NCI-H2171 (cell line): ENCODE measurements around the gene GABBR1.

Source experiments
- DNase-seq: peaks from one replicate; lab custom pipeline; 2025; lab: John Stamatoyannopoulos, UW

GABBR1 gene

GRCh38 chr6:29620630-29621029 lies 12.4 kb downstream of the GABBR1 start:
- no peak for DNase-seq

GRCh38 chr6:29619578-29620160 lies 13.3 kb downstream of the GABBR1 start:
- DNase-seq: no peak

DNA sequence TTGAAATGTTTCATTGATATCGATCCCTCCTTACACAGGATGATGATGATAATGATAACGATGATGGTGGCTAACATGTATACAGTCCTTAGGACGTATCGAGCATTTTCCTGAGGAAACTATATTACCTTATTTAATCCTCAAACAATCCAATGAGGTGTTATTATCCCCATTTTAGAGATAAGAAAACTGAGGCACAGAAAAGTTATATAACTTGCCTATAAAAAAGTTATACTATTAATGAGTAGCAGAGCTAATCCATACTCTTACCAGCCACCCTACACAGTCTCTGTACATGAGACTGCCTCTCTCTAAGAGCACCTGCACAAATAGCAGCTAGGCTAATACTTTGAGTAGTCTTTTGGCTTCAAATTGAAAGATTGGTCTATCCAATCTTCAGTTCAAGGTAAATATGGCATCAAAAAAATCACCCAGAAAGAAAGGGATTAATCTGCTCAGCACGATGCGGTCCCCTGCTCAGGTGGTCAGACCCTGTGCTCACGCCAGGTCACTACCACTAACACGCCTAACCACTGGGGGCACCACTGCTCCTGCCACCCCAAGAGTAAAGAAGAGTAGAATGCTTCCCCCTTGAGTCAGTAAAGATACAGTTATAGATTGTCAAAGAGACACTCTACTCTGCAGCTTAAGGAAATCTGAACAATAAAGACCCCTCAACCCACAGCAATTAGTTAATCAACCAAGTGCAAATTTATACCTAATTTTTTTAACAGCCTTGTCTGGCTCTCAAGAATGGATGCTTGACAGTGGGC lies 15.0 kb downstream of the GABBR1 start:
- no peak for DNase-seq

DNA sequence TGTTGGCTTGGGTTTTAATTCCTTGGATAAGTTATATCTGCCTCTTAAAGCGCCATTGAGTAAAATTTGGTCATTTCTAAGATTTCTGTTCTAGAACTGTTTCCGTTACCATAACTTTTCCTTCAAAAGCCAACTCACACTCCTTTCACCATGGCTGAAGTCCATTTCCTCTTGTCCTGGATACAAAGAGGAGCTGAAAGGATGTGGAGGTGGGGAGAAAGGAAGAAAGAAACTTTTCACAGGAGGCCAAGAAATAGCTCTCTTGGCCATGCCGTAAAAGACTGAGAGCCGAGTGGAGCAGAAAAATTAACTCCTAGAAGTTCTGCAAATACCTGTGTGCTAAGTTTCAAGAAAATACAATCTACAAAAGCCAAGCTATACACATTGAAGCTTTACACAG lies 21.6 kb downstream of the GABBR1 start:
- no peak for DNase-seq

DNA sequence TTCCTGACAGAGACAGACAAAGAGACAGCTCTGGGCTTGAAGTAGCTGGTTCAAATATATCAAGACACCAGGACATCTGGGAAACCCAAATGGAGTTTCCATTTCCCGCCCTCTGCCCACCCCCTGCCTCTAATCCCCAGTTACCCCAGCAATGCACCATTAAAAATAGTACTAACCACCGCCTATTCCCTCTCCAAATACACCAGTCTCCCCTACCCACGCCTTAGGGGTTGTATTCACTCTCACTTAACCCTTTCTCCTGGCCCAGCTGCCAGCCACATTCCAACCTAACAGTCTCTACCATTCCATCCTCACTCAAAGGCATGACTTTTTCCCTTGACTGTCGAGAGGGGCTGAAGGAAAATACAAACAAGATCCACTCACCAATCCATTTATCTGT lies 22.4 kb downstream of the GABBR1 start:
- no peak for DNase-seq

- no peak for DNase-seq
These were observed 24.9 kb downstream of the GABBR1 start for GRCh38 chr6:29608131-29608530.

- DNase-seq: no peak
These were observed 29.1 kb downstream of the GABBR1 start for GRCh38 chr6:29603930-29604329.

DNA sequence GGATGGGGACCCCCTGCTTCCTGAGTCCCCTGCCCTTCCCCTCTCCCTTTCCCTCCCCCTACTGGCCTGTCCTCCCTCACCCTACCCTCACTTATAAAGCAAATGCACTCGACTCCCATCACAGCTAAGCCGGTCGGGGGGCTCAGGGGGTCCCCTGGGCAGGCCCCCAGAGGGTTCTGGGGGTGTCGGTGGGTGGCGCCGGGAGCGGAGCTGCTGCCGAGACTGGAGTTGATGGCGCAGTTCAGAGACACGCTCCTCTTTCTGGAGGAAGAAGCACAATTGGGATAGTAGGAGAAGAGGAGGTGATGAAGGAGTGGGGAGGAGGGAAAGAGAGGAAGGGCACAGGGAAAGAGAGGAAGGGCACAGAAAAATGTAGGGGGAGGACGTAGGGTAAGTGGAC lies 29.5 kb downstream of the GABBR1 start:
- DNase-seq: no peak

DNA sequence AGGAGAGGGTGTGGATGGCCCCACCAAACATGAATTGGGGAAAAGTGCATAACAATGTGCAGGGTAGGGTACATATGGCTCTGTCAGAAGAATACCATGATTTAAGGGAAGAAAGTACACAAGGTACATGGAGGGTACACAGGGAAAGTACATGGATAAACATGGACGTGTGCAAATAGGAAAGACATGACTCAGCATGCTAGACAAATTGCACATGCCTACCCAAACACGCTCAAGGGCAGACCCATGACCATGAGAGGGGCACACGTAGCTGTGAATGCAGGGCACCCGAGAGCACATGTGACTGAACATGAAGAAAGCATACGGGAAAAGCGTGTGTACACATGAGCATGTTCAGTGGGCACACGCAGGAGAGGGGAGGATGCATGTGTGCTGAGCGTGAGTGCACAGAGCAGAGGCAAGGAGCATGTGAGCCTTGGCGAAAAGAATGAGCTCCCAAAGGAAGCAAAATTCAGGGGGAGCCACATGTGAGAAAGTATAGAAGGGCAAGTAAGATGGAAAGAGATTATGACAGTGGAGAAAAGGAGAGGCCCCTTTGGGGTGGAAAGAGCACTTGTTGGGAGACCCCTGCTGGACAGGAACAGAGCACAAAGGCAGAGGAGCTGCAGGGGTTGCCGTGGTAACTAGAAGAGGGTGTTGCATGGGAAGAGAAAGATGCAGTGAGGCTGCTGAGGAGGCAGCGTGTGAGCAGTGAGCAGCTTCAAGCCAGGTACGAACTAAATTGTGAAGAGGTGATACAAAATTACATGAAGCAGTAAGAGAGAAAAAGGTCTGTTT lies 30.2 kb downstream of the GABBR1 start:
- DNase-seq: no peak

DNA sequence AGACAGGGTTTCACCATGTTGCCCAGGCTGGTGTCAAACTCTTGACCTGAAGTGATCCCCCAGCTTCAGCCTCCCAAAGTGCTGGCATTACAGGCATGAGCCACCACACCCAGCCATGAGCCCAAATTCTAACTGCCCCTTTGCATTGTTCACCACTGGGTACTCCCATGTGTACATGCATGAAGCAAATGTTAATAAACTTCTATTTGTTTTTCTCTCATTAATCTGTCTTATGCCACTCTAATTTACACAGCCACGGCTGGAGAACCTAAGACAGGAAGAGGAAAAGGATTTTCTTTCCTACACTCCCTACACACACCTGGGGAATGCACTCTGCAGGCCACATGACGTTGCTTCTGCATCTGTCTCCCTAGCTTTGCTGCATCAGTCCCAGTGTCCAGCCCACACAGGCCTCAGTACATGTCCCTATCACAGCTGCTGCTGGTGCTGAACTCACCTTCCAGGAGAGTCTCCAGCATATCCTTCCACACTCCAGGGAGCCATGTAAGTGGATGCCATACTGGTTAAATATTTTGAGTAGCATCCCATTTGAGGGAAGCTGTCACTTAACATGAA lies 34.7 kb downstream of the GABBR1 start:
- no peak for DNase-seq

GRCh38 chr6:29597184-29597583 lies 35.8 kb downstream of the GABBR1 start:
- DNase-seq: no peak

GRCh38 chr6:29596381-29596900 lies 36.5 kb downstream of the GABBR1 start:
- DNase-seq: no peak

DNA sequence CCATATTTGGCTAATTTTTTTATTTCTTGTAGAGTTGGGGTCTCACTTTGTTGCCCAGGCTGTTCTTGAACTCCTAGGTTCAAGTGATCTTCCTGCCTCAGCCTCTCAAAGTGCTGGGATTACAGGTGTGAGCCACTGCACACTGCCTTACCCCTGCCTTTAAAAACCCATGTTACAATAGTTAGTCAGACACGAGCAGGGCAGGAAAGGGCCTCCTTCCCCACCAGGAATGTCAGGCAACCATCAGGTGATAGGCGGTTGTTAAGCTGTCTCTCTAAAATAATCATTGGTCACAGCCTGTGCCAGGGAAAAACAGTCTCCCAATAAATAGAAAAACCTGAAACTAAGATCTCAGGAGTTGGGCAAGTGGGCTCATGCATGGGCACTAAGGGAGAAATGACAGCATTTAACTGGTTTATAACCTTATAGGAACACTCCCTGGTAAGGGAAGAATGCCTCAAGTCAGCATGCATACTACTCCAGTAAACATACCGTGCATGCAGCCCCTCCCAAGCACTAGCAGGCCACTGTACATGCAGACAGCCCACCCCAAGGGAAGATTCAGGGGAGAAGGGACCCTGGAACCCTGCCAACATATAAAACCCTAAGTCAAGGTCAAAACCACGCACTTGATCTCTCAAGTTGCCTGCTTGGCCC lies 39.7 kb downstream of the GABBR1 start:
- no peak for DNase-seq

DNA sequence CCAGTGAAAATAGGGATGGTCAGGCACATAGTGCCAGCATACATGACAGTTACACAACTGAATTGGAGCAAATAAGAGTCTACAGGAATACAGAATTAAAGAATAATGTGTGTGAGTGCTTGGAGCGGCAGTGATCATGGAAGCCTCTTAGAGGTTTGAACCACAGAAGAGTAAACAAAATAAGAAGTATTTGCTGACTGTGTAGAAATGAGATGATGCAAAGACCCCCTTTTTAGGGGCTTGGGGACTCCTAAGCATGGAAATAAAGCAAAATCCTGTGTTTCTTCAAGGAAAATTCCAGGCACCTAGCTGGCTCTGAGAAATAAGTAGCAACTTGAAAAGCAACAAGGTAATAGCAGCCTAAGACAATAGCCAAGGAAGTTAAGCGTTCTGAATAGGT lies 41.3 kb downstream of the GABBR1 start:
- DNase-seq: no peak

DNA sequence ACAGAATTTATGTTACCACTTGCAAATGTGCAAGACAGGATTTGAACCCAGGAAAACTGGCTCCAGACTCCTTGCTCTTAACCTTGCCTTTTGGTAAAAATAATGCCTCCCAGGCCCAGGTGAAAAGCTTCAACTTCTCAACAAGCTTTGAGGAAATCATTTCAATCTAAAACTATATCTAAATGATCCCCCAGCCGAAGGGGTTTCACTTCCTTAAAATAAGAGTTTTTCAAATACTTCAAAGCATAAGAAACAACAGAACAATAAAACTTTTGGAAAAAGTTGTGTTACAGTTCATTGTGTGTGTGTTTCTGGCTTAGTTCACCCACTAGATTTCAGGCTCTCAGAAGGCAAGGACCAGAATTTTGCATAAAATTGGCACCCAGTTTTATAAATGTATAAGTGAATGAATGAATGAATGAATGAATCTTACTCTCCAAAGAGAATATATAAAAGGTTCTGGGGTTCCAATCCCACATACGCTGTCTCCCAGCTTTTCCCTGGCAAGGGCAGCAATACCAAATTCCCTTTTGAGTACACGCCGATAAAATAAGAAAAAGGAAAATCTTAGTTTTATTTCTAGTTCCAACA lies 42.7 kb downstream of the GABBR1 start:
- no peak for DNase-seq

DNA sequence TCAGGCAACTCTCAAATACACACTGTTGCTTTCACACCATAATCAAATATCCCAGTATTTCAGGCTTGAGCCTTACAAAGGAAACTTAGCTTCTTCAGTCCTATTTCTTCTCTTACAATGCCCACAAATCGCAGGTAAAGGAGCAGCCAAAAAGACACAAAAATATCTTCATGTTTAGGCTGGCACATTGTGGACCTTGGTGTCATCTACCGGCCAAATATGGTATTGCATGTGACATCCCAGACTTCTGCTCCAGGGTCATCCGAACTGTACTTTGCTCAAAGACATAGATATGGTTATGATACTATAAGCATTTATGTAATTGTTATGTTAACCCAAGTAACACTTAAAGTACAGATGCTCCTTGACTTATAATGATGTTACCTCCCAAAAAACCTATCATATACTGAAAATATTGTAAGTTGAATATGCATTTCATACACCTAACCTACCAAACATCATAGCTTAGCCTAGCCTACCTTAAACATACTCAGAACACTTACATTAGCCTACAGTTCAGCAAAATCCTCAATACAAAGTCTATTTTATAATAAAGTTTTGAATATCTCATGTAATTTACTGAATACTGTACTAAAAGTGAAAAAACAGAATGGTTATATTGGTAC lies 43.4 kb downstream of the GABBR1 start:
- DNase-seq: no peak

DNA sequence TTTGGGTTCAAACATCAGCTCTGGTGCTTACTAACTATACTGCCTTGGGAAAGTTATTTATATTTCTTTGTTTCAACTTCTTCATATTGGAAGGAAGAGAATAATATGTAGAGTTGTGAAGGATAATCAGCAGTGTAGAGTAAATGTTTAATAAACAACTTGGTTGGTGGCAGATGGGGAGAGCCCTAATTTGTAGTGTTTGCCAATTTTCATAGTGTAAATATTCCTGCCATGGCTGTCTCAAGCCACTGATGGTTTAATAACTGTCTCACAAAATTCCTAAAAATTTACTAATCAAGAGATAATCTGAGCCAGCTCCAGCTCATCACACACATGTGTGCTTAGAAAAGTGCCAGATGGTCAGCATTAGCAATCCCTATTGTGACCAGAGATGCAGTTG lies 48.2 kb downstream of the GABBR1 start, which contains the start of gene OR2H2:
Gene OR2H2 (plus strand): TSS at position 301 of the 400 bp plus-strand sequence. CDS start 2,824 bp downstream, outside the sequence.
- no peak for DNase-seq

DNA sequence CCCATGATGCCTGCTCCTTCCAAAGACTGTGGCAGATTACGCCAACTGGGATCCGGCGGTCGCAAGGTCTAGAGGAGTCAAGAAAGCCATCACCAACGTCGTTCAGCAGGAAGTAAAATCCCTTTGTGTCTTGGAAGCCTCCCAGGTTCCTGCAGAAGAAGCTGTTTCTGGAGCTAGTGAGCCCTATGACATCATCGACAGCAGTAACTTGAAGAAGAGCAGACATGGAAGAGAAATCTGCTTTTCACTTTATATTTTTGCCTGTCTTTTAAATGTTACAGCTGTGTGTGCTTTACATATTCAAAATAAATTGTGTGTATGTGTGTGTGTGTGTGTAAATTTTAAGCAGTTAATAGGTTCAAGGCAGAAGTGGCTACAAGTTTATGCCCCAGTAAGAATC lies 55.4 kb downstream of the GABBR1 start:
- DNase-seq: no peak

DNA sequence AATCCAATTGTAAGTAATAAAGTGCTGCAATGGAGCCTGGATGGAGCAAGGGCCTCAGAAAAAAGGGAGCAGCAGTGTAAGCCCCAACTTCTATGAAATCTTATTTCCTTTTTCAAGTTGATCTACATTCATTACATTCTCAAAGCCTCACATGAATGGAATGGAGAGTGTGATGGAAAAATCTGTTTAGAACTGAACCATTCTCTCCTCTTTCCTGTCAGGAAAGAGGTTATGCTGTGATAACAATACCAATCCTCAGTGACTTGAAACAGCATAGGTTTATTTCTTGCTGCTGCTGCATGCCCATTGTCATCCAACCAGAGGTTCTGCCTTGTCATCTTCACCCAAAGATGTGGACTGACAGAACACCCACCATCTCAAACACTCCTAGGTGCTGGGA lies 56.9 kb downstream of the GABBR1 start:
- no peak for DNase-seq

- no peak for DNase-seq
These were observed 65.0 kb downstream of the GABBR1 start for GRCh38 chr6:29567991-29568390.

GRCh38 chr6:29567541-29567940 lies 65.4 kb downstream of the GABBR1 start:
- no peak for DNase-seq
